KOPT-K1 (cell line): Measurements from ENCODE around the gene ATL2.
"Not testable (repeated sequence)": the region's sequence is repeated elsewhere in the genome, so short reads cannot be mapped to it uniquely, and the experiment has no call there.

ENCODE experiments used
- H3K27ac ChIP-seq: fragments of 200-600 bp; sonication (generic); 2 replicates; pipeline ENCODE4 v1.5.1; 2016; ENCODE audit warnings: antibody characterized with exemption, mild to moderate bottlenecking, low read depth, low read length; ENCODE audit not compliant: poor library complexity, severe bottlenecking
- H3K36me3 ChIP-seq: fragments of 200-600 bp; sonication (generic); 2 replicates; pipeline ENCODE4 v1.5.1; 2017; ENCODE audit warnings: antibody characterized with exemption, mild to moderate bottlenecking, low read length, moderate library complexity; ENCODE audit not compliant: insufficient read depth
- H3K9me3 ChIP-seq: fragments of 200-600 bp; sonication (generic); 2 replicates; pipeline ENCODE4 v1.5.1; 2017; ENCODE audit warnings: antibody characterized with exemption, low read length, mild to moderate bottlenecking; ENCODE audit not compliant: insufficient read depth, poor library complexity, severe bottlenecking

The ATL2 gene

GRCh38 chr2:38322224-38322914, 54.7 kb downstream of the ATL2 start:
- no peaks in the 10 kb centered on the region for H3K9me3 ChIP-seq
- H3K36me3 ChIP-seq, result peaks cover 61% of the 10 kb centered on the region
- no peak overlapping the region for H3K27ac ChIP-seq

GRCh38 chr2:38319240-38319639, 57.8 kb downstream of the ATL2 start:
- H3K36me3 ChIP-seq, result peaks cover 80% of the 10 kb centered on the region
- not testable (repeated sequence) for H3K27ac ChIP-seq, H3K9me3 ChIP-seq

- no peak overlapping the region for H3K27ac ChIP-seq
- peaks cover 81% of the 10 kb centered on the region for H3K36me3 ChIP-seq
- no peaks in the 10 kb centered on the region for H3K9me3 ChIP-seq
These were observed 59.3 kb downstream of the ATL2 start for GRCh38 chr2:38317725-38318124.

GRCh38 chr2:38315707-38316333, 61.3 kb downstream of the ATL2 start:
- Histone ChIP-seq H3K9me3 (no peaks in the 10 kb centered on the region), H3K36me3 (peaks cover 87% of the 10 kb centered on the region), H3K27ac (no peak overlapping the region)

- Histone ChIP-seq H3K9me3 (no peaks in the 10 kb centered on the region), H3K36me3 (peaks cover 99% of the 10 kb centered on the region), H3K27ac (no peak overlapping the region)
These were observed 68.3 kb downstream of the ATL2 start for GRCh38 chr2:38308821-38309220.

GRCh38 chr2:38301969-38302702, 74.9 kb downstream of the ATL2 start:
- no peak overlapping the region for H3K27ac ChIP-seq
- peaks cover 100% of the 10 kb centered on the region for H3K36me3 ChIP-seq
- no peaks in the 10 kb centered on the region for H3K9me3 ChIP-seq

GRCh38 chr2:38301340-38301968, 75.6 kb downstream of the ATL2 start:
- Histone ChIP-seq H3K36me3 (peaks cover 100% of the 10 kb centered on the region), H3K9me3 (no peaks in the 10 kb centered on the region), H3K27ac (no peak overlapping the region)

GRCh38 chr2:38298539-38298938, 78.5 kb downstream of the ATL2 start:
- Histone ChIP-seq H3K27ac (no peak overlapping the region), H3K36me3 (peaks cover 92% of the 10 kb centered on the region), H3K9me3 (no peaks in the 10 kb centered on the region)

GRCh38 chr2:38296197-38296780, 80.8 kb downstream of the ATL2 start:
- Histone ChIP-seq H3K36me3 (peaks cover 74% of the 10 kb centered on the region), H3K27ac (no peak overlapping the region), H3K9me3 (no peaks in the 10 kb centered on the region)

- Histone ChIP-seq H3K27ac (no peak overlapping the region), H3K36me3 (peaks cover 57% of the 10 kb centered on the region), H3K9me3 (no peaks in the 10 kb centered on the region)
These were observed 82.5 kb downstream of the ATL2 start for GRCh38 chr2:38294597-38294996.

- Histone ChIP-seq H3K27ac (no peak overlapping the region), H3K9me3 (no peaks in the 10 kb centered on the region), H3K36me3 (peaks cover 44% of the 10 kb centered on the region)
These were observed 83.8 kb downstream of the ATL2 start for GRCh38 chr2:38293152-38293865.

- H3K27ac ChIP-seq, result no peak overlapping the region
- H3K36me3 ChIP-seq, result peaks cover 15% of the 10 kb centered on the region
- no peaks in the 10 kb centered on the region for H3K9me3 ChIP-seq
These were observed 86.7 kb downstream of the ATL2 start for GRCh38 chr2:38290332-38290731.

GRCh38 chr2:38284971-38285370, 92.1 kb downstream of the ATL2 start:
- H3K9me3 ChIP-seq, result no peaks in the 10 kb centered on the region
- H3K27ac ChIP-seq, result peak overlapping the region; percentile 8
- no peaks in the 10 kb centered on the region for H3K36me3 ChIP-seq

GRCh38 chr2:38281095-38281742, 95.9 kb downstream of the ATL2 start:
- Histone ChIP-seq H3K9me3 (no peaks in the 10 kb centered on the region), H3K27ac (no peak overlapping the region), H3K36me3 (no peaks in the 10 kb centered on the region)
